SK-N-SH treated with all-trans-retinoic acid at 6 μM for 48 hours (cell line): ENCODE results near the gene PLVAP.

Experiments
- ATAC-seq: fragments of 200-7000 bp; cut with Tn5 transposase; 3 replicates; pipeline ENCODE4 v1.9.1; 2020; ENCODE audit warnings: mild to moderate bottlenecking, moderate library complexity
- ARNTL ChIP-seq: fragments of 450-650 bp; formaldehyde crosslinking; IDR thresholded peaks from 2 replicates; pipeline ENCODE4 v1.5.0; 2020; ENCODE audit warnings: low read depth, mild to moderate bottlenecking, moderate library complexity, borderline replicate concordance
- CSDC2 ChIP-seq: fragments of 250-450 bp; sonication (Bioruptor Pico); IDR thresholded peaks from 2 replicates; pipeline ENCODE4 v1.5.0; 2020; ENCODE audit warnings: mild to moderate bottlenecking, moderate library complexity
- CSRNP3 ChIP-seq: fragments of 250-450 bp; sonication (Bioruptor Pico); IDR thresholded peaks from 2 replicates; pipeline ENCODE4 v1.5.1; 2021; ENCODE audit warnings: mild to moderate bottlenecking, moderate library complexity
- ISL1 ChIP-seq: fragments of 250-450 bp; sonication (Bioruptor Pico); IDR thresholded peaks from 2 replicates; pipeline ENCODE4 v2.1.2; 2022; ENCODE audit warnings: mild to moderate bottlenecking, moderate library complexity
- OSR1 ChIP-seq: fragments of 250-450 bp; sonication (Bioruptor Pico); IDR thresholded peaks from 2 replicates; pipeline ENCODE4 v1.8.0; 2022; ENCODE audit warnings: moderate library complexity, mild to moderate bottlenecking, inconsistent platforms
- PPARA ChIP-seq: fragments of 250-450 bp; sonication (Bioruptor Pico); IDR thresholded peaks from 2 replicates; pipeline ENCODE4 v1.5.0; 2020; ENCODE audit warnings: mild to moderate bottlenecking, borderline replicate concordance
- RARB ChIP-seq: fragments of 250-450 bp; sonication (Bioruptor Pico); IDR thresholded peaks from 2 replicates; pipeline ENCODE4 v1.8.0; 2021; ENCODE audit warnings: mild to moderate bottlenecking, moderate library complexity
- SNAI2 ChIP-seq: fragments of 250-450 bp; sonication (Bioruptor Pico); IDR thresholded peaks from 2 replicates; pipeline ENCODE4 v1.5.0; 2020; ENCODE audit warnings: mild to moderate bottlenecking, moderate library complexity
- TCF4 ChIP-seq: fragments of 250-450 bp; sonication (Bioruptor Pico); IDR thresholded peaks from 2 replicates; pipeline ENCODE4 v1.8.0; 2021; ENCODE audit warnings: mild to moderate bottlenecking, moderate library complexity, borderline replicate concordance
- TOX ChIP-seq: fragments of 250-450 bp; sonication (Bioruptor Pico); IDR thresholded peaks from 2 replicates; pipeline ENCODE4 v1.8.0; 2021; ENCODE audit warnings: mild to moderate bottlenecking, moderate library complexity, borderline replicate concordance
- TSHZ2 ChIP-seq: fragments of 250-450 bp; sonication (Bioruptor Pico); IDR thresholded peaks from 2 replicates; pipeline ENCODE4 v1.5.0; 2020; ENCODE audit warnings: mild to moderate bottlenecking, moderate library complexity
- ZC3H10 ChIP-seq: fragments of 250-450 bp; sonication (Bioruptor Pico); IDR thresholded peaks from 2 replicates; pipeline ENCODE4 v1.5.1; 2021; ENCODE audit warnings: mild to moderate bottlenecking, moderate library complexity
- ZFP3 ChIP-seq: fragments of 250-450 bp; sonication (Bioruptor Pico); IDR thresholded peaks from 2 replicates; pipeline ENCODE4 v1.5.0; 2020; ENCODE audit warnings: mild to moderate bottlenecking, moderate library complexity
- ZNF565 ChIP-seq: fragments of 450-650 bp; formaldehyde crosslinking; conservative IDR thresholded peaks from 2 replicates; pipeline ENCODE4 v1.5.0; 2020; ENCODE audit warnings: low read depth, mild to moderate bottlenecking, moderate library complexity
- ZNF8 ChIP-seq: fragments of 450-650 bp; formaldehyde crosslinking; IDR thresholded peaks from 2 replicates; pipeline ENCODE4 v1.5.0; 2020; ENCODE audit warnings: mild to moderate bottlenecking, moderate library complexity
- TF ChIP-seq, protein P1 (sequence below): fragments of 250-450 bp; sonication (Bioruptor Pico); IDR thresholded peaks from 2 replicates; pipeline ENCODE4 v1.5.1; 2020; ENCODE audit warnings: low read depth, mild to moderate bottlenecking, moderate library complexity

The PLVAP gene

DNA sequence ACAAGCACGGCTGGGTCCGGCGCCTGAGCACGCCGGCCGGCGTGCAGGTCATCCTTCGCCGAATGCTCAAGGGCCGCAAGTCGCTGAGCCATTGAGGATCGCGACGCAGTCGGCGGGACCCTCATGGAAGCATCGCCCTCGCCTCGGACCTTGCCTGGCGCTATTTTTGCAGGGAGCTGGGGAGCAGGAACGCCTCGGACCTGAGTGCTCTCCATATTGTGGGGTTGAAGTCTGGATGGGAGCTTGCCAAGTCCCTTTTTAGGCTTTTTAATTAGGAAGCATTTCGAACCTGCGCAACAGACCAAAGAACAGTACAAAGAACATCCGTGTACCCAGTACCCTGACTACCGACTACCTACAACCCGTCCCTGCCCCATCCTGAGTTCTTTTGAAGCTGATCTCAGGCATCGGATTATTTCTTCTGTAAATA, 70.8 kb downstream of the PLVAP start:
- ATAC-seq = no peak

DNA sequence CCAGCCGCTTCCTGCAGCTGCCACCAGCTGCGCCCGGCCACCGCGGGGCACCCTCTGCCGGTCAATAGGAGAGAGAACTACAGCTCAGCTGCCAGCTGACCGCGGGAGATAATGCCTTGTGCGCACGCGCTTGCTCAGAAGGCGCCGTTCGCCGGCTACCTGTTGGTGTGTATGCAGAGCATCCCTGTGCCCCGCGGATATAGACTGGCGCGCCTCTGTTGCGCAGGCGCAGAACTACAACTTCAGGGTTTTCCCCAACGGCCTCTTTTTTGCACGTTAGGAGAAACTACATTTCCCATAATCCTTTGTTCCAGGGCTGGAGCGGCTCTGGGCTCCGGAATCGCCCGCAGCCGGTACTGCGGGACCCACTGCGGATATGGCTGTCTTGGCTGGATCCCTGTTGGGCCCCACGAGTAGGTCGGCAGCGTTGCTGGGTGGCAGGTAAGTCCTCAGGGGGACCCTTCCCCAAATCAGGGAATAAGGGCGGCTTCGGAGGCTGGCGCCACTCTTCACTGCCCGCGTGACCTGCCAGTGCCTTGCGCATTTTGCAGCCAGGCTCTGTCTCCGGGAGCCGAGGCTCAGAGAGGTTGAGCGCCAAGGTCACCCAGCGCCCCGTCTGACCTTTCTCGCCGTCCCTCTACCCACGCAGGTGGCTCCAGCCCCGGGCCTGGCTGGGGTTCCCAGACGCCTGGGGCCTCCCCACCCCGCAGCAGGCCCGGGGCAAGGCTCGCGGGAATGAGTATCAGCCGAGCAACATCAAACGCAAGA, 71.4 kb downstream of the PLVAP start, which contains the start of gene MRPL34:
MRPL34 (plus strand) TSS at position 356 of the 768 bp plus-strand sequence; CDS start at position 377, 21 bp downstream.
- peak; percentile 75 for ATAC-seq
- TF ChIP-seq ZFP3 (CRISPR knock-in tag) = peak; percentile 62; the same call in 1 of the 2 replicates
- TF ChIP-seq CSRNP3 (CRISPR knock-in tag) = no peak
- peak; percentile 85; the same call in 1 of the 2 replicates for TF ChIP-seq TSHZ2 (CRISPR knock-in tag)
- no peak for TF ChIP-seq ISL1 (CRISPR knock-in tag)
- no peak for TF ChIP-seq ZNF565 (CRISPR knock-in tag)
- TF ChIP-seq TCF4 (CRISPR knock-in tag) = peak; percentile 96
- TF ChIP-seq, protein P1, sequence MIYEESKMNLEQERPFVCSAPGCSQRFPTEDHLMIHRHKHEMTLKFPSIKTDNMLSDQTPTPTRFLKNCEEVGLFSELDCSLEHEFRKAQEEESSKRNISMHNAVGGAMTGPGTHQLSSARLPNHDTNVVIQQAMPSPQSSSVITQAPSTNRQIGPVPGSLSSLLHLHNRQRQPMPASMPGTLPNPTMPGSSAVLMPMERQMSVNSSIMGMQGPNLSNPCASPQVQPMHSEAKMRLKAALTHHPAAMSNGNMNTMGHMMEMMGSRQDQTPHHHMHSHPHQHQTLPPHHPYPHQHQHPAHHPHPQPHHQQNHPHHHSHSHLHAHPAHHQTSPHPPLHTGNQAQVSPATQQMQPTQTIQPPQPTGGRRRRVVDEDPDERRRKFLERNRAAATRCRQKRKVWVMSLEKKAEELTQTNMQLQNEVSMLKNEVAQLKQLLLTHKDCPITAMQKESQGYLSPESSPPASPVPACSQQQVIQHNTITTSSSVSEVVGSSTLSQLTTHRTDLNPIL (CRISPR knock-in tag) = no peak

More for the DNA sequence above, 70.8 kb downstream of the PLVAP start:
- TF ChIP-seq ARNTL (CRISPR knock-in tag) = no peak
- TF ChIP-seq ZFP3 (CRISPR knock-in tag) = no peak
- TF ChIP-seq OSR1 (CRISPR knock-in tag) = no peak
- TF ChIP-seq TSHZ2 (CRISPR knock-in tag) = no peak; the same call in 1 of the 2 replicates
- no peak for TF ChIP-seq SNAI2 (CRISPR knock-in tag)
- TF ChIP-seq, protein P1 (CRISPR knock-in tag) = no peak
- no peak for TF ChIP-seq ZC3H10
- TF ChIP-seq CSDC2 = no peak
- no peak for TF ChIP-seq ZNF565 (CRISPR knock-in tag)
- no peak for TF ChIP-seq RARB (CRISPR knock-in tag)

DNA sequence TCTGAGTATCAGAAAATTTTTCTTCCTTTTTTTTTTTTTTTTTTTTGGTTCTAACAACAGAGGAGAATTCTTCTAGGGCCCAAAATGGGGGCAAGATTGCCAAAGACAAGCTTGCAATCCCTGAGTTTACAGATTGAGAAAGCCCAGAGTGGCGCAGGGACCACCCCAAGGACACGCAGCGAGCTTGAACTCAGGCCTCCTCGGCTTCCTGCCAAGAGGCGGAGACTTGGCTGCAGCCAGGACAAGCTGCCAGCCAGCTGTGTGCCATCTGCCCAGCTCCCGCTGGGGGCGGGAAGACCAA, 72.0 kb downstream of the PLVAP start:
- no peak for ATAC-seq
- no peak for TF ChIP-seq TOX (CRISPR knock-in tag)
- no peak for TF ChIP-seq ZFP3 (CRISPR knock-in tag)
- no peak; the same call in 1 of the 2 replicates for TF ChIP-seq ISL1 (CRISPR knock-in tag)
- TF ChIP-seq ZNF8 (CRISPR knock-in tag) = no peak
- no peak for TF ChIP-seq PPARA (CRISPR knock-in tag)
- TF ChIP-seq, all 23 proteins: peak for 0
